GM21786 (cell line): ENCODE results near the gene PSMB11.

Source experiments
- ATAC-seq: cut with Tn5 transposase; IDR thresholded peaks from one replicate; pipeline ENCODE4 v1.9.1; 2021; ENCODE audit not compliant: unreplicated experiment

The PSMB11 gene

GRCh38 chr14:23043145-23043544 is 1.1 kb downstream of the PSMB11 start:
- no peak for ATAC-seq

DNA sequence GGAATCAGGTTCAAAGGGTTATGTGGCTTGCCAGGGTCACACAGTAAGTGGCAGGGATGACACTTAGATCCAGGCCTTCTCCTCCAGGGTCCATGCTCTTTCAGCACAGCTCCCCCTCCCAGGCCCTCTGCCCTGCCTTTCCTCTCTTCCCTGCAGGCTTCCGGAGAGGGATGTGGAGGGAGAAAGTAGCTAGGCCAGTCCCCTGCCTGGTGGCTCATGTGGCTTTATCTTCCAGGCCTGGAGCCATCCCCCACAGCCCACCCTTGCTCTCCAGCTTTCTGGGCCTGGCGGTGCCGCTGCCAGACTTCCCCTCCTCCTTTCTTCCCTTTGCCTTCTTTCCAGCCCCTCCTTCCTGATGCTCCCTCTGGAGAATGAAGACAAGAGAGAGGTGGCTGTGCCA is 1.7 kb downstream of the PSMB11 start:
- ATAC-seq = no peak

GRCh38 chr14:23044840-23045239 is 2.8 kb downstream of the PSMB11 start:
- no peak for ATAC-seq

DNA sequence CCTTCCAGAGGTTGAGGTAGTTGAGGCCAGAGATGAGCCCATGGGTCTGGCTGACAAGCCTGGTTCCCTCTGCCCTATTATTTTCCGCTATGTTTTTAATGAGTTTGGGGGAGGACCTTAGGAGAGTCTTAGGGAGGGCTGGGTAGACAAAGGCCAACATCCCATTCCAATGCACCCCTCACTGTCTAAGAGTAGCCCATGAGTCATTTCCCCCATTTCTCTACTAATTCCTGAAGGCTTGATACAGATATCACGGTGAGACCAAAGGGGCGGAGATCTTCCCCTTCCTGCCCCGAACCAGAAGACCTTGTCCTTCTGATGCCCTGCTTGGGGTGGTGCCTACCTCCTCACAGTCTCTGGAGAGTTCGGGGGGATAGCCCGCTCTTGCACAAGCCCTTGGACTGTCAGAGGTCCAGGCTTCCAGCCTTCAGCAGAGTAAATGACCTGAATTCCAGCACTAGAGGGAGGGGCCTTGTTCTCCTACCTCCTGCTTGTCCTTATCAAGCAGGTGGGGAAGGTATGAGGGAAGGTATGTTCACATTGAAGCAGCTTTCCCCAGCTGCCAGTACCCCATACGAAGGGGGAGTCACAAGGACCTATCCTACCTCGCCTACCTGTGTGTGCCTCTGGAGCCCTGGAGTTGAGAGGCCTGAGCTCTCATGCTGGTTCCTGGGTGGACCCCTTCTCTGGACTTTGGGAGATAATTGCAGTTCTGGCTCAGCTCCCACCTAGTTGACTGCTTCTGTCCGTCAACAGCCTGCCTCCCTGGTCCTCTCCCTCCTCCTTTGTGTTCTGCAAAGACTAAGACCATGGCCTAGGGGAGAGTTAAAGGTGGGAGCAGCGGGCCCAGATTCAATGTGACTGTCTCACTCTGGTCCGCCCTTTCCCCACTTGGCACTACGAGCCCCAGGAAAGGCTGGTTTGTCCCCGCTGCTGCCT is 3.7 kb downstream of the PSMB11 start:
- no peak for ATAC-seq

GRCh38 chr14:23047034-23047634 is 5.1 kb downstream of the PSMB11 start:
- ATAC-seq = no peak

- ATAC-seq = no peak
Measured at GRCh38 chr14:23047751-23048693, 6.0 kb downstream of the PSMB11 start.

GRCh38 chr14:23049011-23049410 is 7.0 kb downstream of the PSMB11 start:
- ATAC-seq = no peak

GRCh38 chr14:23051141-23052057 is 9.4 kb downstream of the PSMB11 start:
- no peak for ATAC-seq

GRCh38 chr14:23052182-23052623 is 10.2 kb downstream of the PSMB11 start:
- no peak for ATAC-seq

DNA sequence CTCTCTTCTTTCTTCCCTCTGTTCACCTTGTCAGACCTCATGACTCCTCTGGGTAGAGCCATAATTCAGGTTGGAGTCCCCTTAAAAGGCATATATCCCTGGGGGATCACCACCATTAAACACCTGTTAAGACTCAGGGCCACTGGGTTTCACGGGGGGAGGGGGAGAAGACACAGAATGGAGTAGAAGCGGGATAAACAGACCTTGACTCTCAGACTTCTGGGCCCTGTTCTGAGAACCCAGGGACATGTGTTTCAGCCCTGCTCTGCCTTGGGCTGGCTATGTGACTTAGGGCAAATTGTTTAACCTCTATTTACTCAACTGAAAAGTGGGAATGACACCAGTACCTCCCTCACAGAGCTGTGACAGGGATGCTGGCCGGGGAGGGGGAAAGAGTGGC is 10.7 kb downstream of the PSMB11 start:
- ATAC-seq = no peak

GRCh38 chr14:23053426-23053825 is 11.4 kb downstream of the PSMB11 start:
- no peak for ATAC-seq

DNA sequence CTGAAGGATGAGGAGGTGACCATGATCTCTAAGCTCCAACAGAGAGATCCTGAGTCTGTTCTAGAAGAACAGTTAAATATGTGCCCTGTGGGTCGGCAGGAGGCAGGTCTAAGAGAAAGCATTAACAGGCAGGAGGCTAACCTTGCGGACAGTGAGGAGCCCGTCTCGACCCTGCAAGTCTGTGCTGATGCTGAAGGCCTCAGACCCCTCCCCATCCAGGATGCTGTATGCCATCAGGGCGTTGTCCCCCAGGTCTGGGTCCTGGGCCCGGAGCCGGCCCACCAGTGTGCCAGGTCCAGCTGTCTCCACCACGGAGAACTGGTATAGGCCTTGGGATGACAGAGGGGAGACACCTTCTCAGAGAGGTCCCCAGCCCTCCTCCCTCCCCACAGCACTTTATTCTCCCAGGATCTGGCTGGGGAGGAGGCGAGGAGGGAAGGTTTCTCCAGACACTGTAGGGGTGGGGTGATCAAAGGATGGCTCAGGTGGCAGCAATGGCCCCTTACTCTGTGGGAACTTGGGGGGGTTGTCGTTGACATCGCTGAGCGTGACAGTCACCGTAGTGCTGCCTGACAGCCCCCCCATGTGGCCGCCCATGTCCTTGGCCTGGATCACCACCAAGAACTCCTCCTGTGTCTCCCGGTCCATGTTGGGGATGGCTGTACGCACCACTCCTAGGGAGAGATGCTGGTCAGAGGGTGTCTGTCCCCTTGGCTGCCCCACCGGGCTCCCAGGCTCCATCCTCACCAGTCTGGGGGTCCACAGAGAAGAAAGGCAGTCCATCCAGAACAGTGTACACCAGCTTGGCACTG is 12.2 kb downstream of the PSMB11 start:
- no peak for ATAC-seq

DNA sequence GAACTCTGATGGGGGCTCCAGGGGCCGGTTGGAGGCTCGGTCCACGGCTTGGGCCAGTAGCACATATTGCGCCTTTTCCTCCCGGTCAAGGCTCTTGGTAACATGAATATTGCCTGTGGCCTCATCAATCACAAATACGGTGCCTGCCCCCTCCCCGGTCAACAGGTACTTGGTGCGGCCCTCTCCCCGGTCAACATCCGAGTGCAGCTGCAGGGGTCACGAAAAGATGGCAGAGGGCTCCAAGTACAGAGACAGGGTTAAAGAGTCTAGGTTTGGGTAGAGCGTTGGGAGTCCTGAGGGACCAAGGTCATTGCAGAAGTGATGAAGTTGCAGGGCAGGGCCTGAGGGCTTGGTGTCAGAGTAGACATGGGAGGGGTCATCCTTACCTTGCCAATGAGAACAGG is 13.1 kb downstream of the PSMB11 start:
- no peak for ATAC-seq

DNA sequence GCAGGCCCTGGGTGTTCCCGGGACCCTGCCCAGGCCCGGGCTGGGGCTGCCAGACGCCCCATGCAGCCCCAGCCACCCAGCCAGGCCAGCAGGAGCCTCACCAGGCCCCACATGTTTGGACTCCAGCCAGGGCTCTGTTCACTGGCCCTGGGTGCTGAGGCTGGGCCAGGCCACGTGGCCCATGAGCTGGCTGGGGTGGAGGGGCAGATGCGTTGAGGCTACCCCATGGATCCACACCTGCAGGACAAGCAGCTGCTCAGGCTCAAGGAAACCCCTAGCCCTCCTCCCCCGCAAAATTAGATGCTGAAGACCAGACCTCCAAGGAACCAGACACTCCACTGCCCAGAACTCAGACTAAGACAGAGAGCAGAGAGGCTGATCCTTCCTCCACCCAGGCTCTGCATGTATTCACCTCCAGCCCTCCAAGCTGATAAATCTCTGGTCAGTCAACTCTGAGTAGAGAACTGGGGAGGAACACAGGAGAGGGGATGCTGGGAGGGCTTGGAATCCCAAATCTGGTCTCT is 13.7 kb downstream of the PSMB11 start:
- no peak for ATAC-seq

- peak; percentile 64 for ATAC-seq
Measured at GRCh38 chr14:23056145-23056955, 14.3 kb downstream of the PSMB11 start.

GRCh38 chr14:23056956-23057756 is 15.1 kb downstream of the PSMB11 start, which contains the start of gene CDH24:
Gene CDH24 (minus strand): TSS chr14:23057520. CDS start chr14:23055733, 1,787 bp downstream.
- ATAC-seq = peak; percentile 39
